ENCODE data around the gene PITX1.

The PITX1 gene

DNA sequence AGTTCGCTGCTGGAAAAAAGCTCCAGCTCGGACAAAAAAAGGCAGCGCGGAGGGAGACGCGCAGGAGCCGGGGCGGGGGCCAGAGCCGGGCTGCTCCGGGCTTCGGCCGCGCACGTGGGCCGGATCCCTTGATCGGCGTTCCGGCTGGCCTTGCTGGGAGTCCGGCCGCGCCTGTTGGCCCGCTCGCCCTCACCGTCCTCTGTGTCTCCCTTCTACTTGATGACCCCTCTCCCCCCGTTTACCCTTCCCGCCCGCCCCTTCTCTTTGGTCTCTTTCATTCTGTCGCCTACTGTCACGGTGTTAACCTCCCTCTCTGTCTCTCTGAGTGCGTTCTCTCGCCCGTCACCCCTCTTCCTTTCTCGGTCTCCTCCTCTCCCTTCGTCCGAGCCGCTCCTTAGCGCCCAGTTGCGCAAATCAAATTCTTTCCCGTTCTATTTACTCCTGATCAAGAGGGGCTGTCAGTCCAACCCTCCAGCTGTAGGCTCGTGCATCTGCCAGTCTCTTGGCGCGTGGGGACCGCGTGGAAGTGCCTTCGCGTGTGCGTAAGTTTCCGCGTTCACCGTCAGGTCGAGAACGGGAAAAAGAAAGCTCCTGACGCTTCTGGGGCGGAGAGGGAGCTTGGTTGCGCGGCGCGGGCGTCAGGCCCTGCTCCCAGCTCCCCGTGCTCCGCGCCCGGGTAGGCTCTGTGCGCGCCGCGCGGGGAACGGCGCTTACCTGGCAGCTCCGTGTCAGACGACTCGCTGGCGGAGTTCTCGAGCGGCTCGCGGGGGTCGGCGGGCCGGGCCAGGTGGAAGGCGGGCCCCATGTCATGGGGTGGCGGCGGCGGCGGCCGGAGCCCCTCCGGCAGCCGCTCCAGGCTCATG, 798 bp downstream of the PITX1 start:
- Histone ChIP-seq H3K4me2 (ENCODE audit: low read length) (peak overlapping the region; percentile 94), H3K36me3 (replicated peaks; ENCODE audit: low read depth, low read length) (no peaks in the 10 kb centered on the region), H2AFZ (ENCODE audit: low read depth, low read length) (peak overlapping the region; percentile 81), H3K79me2 (ENCODE audit: low read length) (peaks cover 45% of the 10 kb centered on the region), H3K9ac (ENCODE audit: low read length) (peak overlapping the region; percentile 100), H3K27ac (ENCODE audit: low read length) (peak overlapping the region; percentile 70), H3K4me1 (ENCODE audit: low read length) (peaks cover 12% of the 10 kb centered on the region), H3K4me3 (ENCODE audit: low read length) (peak overlapping the region; percentile 100), H4K20me1 (ENCODE audit: insufficient read depth, low read length) (0 out of 2 replicates have a peak, but pooled peaks cover 3% of the 10 kb centered on the region), H3K9me3 (ENCODE audit: insufficient read depth, low read length) (no peaks in the 10 kb centered on the region), H3K27me3 (ENCODE audit: low read depth, low read length) (no peaks in the 10 kb centered on the region)
- TF ChIP-seq, protein P1, sequence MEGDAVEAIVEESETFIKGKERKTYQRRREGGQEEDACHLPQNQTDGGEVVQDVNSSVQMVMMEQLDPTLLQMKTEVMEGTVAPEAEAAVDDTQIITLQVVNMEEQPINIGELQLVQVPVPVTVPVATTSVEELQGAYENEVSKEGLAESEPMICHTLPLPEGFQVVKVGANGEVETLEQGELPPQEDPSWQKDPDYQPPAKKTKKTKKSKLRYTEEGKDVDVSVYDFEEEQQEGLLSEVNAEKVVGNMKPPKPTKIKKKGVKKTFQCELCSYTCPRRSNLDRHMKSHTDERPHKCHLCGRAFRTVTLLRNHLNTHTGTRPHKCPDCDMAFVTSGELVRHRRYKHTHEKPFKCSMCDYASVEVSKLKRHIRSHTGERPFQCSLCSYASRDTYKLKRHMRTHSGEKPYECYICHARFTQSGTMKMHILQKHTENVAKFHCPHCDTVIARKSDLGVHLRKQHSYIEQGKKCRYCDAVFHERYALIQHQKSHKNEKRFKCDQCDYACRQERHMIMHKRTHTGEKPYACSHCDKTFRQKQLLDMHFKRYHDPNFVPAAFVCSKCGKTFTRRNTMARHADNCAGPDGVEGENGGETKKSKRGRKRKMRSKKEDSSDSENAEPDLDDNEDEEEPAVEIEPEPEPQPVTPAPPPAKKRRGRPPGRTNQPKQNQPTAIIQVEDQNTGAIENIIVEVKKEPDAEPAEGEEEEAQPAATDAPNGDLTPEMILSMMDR (IDR thresholded peaks at IDR 0.05; ENCODE audit: low read depth, low read length), result no peak
- TF ChIP-seq EZH2phosphoT487 (IDR thresholded peaks at IDR 0.05; ENCODE audit: low read depth), result no peak

DNA sequence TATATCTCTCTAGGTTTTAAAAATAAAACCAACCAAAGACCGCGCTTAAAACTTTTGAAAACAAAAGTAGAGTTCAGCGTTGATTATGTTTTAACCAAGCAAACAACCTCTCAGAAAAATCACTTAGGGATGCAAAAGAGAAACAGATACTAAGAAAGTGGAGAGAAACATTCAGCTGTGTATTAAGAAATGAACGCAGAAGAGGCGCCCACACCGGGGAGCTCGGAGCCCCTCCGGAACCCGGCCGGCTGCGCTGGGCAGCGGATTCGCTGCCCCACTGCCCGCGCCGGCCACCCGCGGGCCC, 1.4 kb downstream of the PITX1 start:
- TF ChIP-seq, protein P1 (IDR thresholded peaks at IDR 0.05; ENCODE audit: low read depth, low read length), result no peak
- no peak for TF ChIP-seq EZH2phosphoT487 (IDR thresholded peaks at IDR 0.05; ENCODE audit: low read depth)
- H3K4me2 ChIP-seq (ENCODE audit: low read length), result peak overlapping the region; percentile 94
- no peaks in the 10 kb centered on the region for H3K9me3 ChIP-seq (ENCODE audit: insufficient read depth, low read length)
- H3K27ac ChIP-seq (ENCODE audit: low read length), result peak overlapping the region; percentile 70
- no peaks in the 10 kb centered on the region for H3K27me3 ChIP-seq (ENCODE audit: low read depth, low read length)
- H3K4me3 ChIP-seq (ENCODE audit: low read length), result peak overlapping the region; percentile 100
- H4K20me1 ChIP-seq (ENCODE audit: insufficient read depth, low read length), result 0 out of 2 replicates have a peak, but pooled peaks cover 3% of the 10 kb centered on the region
- peak overlapping the region; percentile 100 for H3K9ac ChIP-seq (ENCODE audit: low read length)
- H3K36me3 ChIP-seq (replicated peaks; ENCODE audit: low read depth, low read length), result no peaks in the 10 kb centered on the region
- H3K4me1 ChIP-seq (ENCODE audit: low read length), result peaks cover 12% of the 10 kb centered on the region
- H3K79me2 ChIP-seq (ENCODE audit: low read length), result peaks cover 45% of the 10 kb centered on the region
- H2AFZ ChIP-seq (ENCODE audit: low read depth, low read length), result peak overlapping the region; percentile 46; the same call in 1 of the 2 replicates

DNA sequence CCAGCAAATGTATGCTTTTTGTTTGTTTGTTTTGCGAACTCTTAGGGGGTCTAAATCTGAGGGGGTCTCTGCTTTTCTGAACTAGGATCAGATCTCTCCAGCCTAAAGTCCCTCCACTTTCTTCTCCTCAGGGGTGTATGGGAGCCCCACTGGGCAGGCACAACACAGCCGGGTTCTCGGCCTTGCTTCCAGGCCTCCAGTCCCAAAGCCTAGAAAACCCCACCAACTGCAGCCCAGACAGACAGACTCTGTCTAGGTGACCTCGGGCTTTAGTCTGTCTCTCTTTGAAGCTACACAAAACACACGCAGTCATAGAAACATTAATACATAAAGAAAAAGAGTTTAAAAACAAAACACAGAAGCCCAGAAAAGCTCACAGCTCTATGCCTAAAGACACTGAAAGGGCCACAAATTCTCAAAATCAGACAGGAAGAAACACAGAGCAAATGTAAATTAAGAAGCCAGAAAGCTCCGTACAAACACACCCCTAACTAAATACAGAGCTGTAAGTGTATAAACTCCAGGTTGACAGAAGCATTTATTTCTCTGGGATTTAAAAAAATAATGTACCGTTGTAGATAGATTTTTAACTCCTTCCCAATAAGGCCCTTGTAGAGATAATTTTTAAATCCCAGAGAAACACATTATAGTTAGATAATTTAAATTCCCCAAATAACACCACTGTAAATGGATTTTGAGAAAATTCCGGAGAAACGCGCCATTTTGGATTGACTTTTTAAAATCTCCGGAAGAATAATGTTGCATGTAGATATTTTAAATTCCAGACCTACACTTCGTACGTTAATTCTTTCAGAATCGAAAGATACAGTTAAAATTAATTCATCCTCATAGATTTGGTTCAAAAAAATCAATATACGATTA, 2.0 kb downstream of the PITX1 start:
- H4K20me1 ChIP-seq (ENCODE audit: insufficient read depth, low read length), result 0 out of 2 replicates have a peak, but pooled peaks cover 3% of the 10 kb centered on the region
- H3K36me3 ChIP-seq (replicated peaks; ENCODE audit: low read depth, low read length), result no peaks in the 10 kb centered on the region
- peak overlapping the region; percentile 70 for H3K27ac ChIP-seq (ENCODE audit: low read length)
- H3K4me3 ChIP-seq (ENCODE audit: low read length), result peak overlapping the region; percentile 100
- H3K9me3 ChIP-seq (ENCODE audit: insufficient read depth, low read length), result no peaks in the 10 kb centered on the region
- peak overlapping the region; percentile 94 for H3K4me2 ChIP-seq (ENCODE audit: low read length)
- peaks cover 12% of the 10 kb centered on the region for H3K4me1 ChIP-seq (ENCODE audit: low read length)
- H3K27me3 ChIP-seq (ENCODE audit: low read depth, low read length), result no peaks in the 10 kb centered on the region
- H2AFZ ChIP-seq (ENCODE audit: low read depth, low read length), result peak overlapping the region; percentile 46; the same call in 1 of the 2 replicates
- TF ChIP-seq, protein P1 (IDR thresholded peaks at IDR 0.05; ENCODE audit: low read depth, low read length), result no peak
- TF ChIP-seq EZH2phosphoT487 (IDR thresholded peaks at IDR 0.05; ENCODE audit: low read depth), result no peak
- peak overlapping the region; percentile 100 for H3K9ac ChIP-seq (ENCODE audit: low read length)
- peaks cover 45% of the 10 kb centered on the region for H3K79me2 ChIP-seq (ENCODE audit: low read length)
